Measurements from ENCODE around the gene ARMC12. TPM values are rescaled to one million over a fixed set of nuclear protein-coding genes. Genes with fewer than 3 reads are reported as not detected.

ARMC12 gene
- total and polyA plus RNA-seq, 4 experiments from 2014 or later: 0.28 to 1.3 (median 0.69) TPM; not detected in 1

DNA sequence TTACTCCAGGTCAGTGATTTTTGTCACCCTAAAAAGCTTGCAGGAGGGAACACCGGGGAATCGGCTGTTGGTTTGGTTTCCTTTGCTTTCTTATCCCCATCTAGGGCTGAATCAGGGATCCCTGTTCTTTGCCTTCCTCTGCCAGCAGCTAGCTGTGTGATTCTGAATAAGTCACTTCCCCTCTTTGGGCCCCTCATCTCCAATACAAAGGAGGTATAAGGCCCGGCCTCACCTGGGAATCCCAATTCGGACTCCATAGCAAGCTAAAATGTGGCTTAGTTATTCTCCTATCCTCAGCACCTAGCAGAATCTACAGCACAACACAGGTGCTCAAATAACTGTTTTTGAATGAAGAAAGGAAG is 18.5 kb upstream of the ARMC12 start:
- Mint-ChIP-seq H3K27ac (peak overlapping the region; percentile 60 to 86 (median 81)), H3K4me3 (peak overlapping the region in 7 of 8 donors; percentile 36 to 83 (median 62)), H3K27me3 (no peaks in the 10 kb centered on the region), H3K36me3 (no peaks in the 10 kb centered on the region), H3K4me1 (peaks cover 54 to 79% (median 57%) of the 10 kb centered on the region in 4 donors), H3K9me3 (peaks cover 0 to 4% (median 0%) of the 10 kb centered on the region in 8 donors)
- DNase-seq: no peak
- ChIA-PET POLR2A (ENCODE audit: partially characterized antibody) (interaction anchor here (1.2 to 6.4 kb wide), 5 partner anchors 9 to 117 kb away, joined by 3 to 69 read pairs (median 4); no protein-coding TSS in a partner anchor), CTCF (ENCODE audit: partially characterized antibody) (interaction anchor here (1.2 to 4.0 kb wide), 3 partner anchors 8 to 44 kb away, joined by 3 to 27 read pairs (median 5); partner anchors contain the start of gene ARMC12)
- intact Hi-C loops (cut with micrococcal nuclease): no loop called here
- H3K4me3 ChIP-seq (ENCODE audit: low read length in 2 of 2): no peak overlapping the region
- H3K27ac ChIP-seq (ENCODE audit: low read depth, low read length): peak overlapping the region; percentile 13
- H3K36me3 ChIP-seq (ENCODE audit: insufficient read depth, low read length): no peaks in the 10 kb centered on the region
- H3K27me3 ChIP-seq (ENCODE audit: insufficient read depth, low read length): no peaks in the 10 kb centered on the region
- H3K4me1 ChIP-seq (ENCODE audit: insufficient read depth, low read length): peaks cover 48% of the 10 kb centered on the region
- no peaks in the 10 kb centered on the region for H3K9me3 ChIP-seq (ENCODE audit: control insufficient read depth in 1 of 2, low read length in 2 of 2)

DNA sequence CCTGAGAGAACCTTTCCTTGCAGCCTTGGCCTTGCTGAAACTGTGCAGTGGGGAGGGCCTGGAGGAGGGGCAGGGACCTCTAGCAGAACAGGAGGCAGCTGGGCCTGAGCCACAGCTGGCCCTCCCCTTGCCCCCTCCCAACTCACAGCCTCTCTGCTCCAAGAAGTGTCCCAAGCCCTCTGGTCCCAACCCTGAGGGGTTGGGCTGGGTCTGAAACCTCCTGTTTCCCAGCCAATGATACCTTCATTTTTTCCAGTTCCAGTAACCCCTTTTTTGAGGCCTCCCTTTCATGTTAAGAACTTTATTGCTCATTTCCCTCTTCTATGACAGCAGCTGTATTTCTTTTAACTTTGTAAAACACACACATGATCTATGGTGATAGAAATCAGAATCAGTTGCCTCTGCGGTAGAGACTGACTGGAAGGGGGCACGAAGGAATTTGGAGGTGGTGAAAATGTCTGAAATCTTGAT is 17.9 kb upstream of the ARMC12 start:
- H3K9me3 Mint-ChIP-seq: peaks cover 0 to 4% (median 0%) of the 10 kb centered on the region in 8 donors
- H3K4me1 Mint-ChIP-seq: peaks cover 54 to 80% (median 61%) of the 10 kb centered on the region in 4 donors
- Histone ChIP-seq H3K27me3 (ENCODE audit: insufficient read depth, low read length) (no peaks in the 10 kb centered on the region), H3K4me1 (ENCODE audit: insufficient read depth, low read length) (peaks cover 52% of the 10 kb centered on the region), H3K27ac (ENCODE audit: low read depth, low read length) (peak overlapping the region; percentile 13), H3K9me3 (ENCODE audit: control insufficient read depth in 1 of 2, low read length in 2 of 2) (no peaks in the 10 kb centered on the region), H3K4me3 (ENCODE audit: low read length in 2 of 2) (no peak overlapping the region), H3K36me3 (ENCODE audit: insufficient read depth, low read length) (no peaks in the 10 kb centered on the region)
- no peaks in the 10 kb centered on the region for H3K27me3 Mint-ChIP-seq
- POLR2A ChIA-PET (ENCODE audit: partially characterized antibody): interaction anchor here (1.2 to 6.4 kb wide), 5 partner anchors 9 to 118 kb away, joined by 3 to 69 read pairs (median 5); no protein-coding TSS in a partner anchor
- H3K27ac Mint-ChIP-seq: peak overlapping the region; percentile 60 to 86 (median 81)
- intact Hi-C loops (cut with micrococcal nuclease): no loop called here
- CTCF ChIA-PET (ENCODE audit: partially characterized antibody): interaction anchor here (1.5 to 4.0 kb wide), 2 partner anchors 8 to 18 kb away, joined by 4 to 27 read pairs; partner anchors contain the start of gene ARMC12
- DNase-seq: no peak
- no peaks in the 10 kb centered on the region for H3K36me3 Mint-ChIP-seq
- H3K4me3 Mint-ChIP-seq: peak overlapping the region; percentile 2 to 83 (median 54)

DNA sequence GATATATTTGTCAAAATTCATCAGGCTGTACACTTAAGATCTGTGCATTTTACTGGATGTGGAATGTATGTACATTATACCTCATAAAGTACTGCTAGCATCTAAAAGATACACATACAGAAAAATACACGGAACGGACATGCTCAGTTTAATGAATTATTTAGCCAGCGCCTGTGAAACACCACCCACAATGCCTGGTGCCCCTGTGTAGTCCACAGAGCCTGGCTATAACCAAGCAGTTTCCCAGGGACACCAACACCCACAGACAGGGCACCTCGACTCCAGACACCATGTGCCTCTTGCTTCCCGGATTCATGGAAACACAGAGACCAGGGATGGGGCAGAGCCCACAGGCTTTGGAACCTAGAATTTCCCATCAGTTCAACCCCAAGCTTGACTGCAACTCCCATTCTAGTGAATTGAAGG is 17.4 kb upstream of the ARMC12 start:
- no peak overlapping the region for H3K27ac ChIP-seq (ENCODE audit: low read depth, low read length)
- no peaks in the 10 kb centered on the region for H3K27me3 ChIP-seq (ENCODE audit: insufficient read depth, low read length)
- H3K9me3 Mint-ChIP-seq: peaks cover 0 to 4% (median 0%) of the 10 kb centered on the region in 8 donors
- no peak for DNase-seq
- H3K4me1 ChIP-seq (ENCODE audit: insufficient read depth, low read length): peaks cover 57% of the 10 kb centered on the region
- H3K36me3 ChIP-seq (ENCODE audit: insufficient read depth, low read length): no peaks in the 10 kb centered on the region
- no peaks in the 10 kb centered on the region for H3K27me3 Mint-ChIP-seq
- no peak overlapping the region for H3K4me3 ChIP-seq (ENCODE audit: low read length in 2 of 2)
- H3K36me3 Mint-ChIP-seq: no peaks in the 10 kb centered on the region
- CTCF ChIA-PET (ENCODE audit: partially characterized antibody): interaction anchor here (1.5 to 4.0 kb wide), 2 partner anchors 9 to 18 kb away, joined by 4 to 27 read pairs; partner anchors contain the start of gene ARMC12
- intact Hi-C loops (cut with micrococcal nuclease): no loop called here
- peak overlapping the region; percentile 60 to 86 (median 81) for H3K27ac Mint-ChIP-seq
- POLR2A ChIA-PET (ENCODE audit: partially characterized antibody): interaction anchor here (0.5 to 6.4 kb wide), 5 partner anchors 10 to 115 kb away, joined by 3 to 69 read pairs (median 4); partner anchors contain the start of genes ARMC12 and FKBP5
- H3K4me1 Mint-ChIP-seq: peaks cover 57 to 85% (median 66%) of the 10 kb centered on the region in 4 donors
- no peaks in the 10 kb centered on the region for H3K9me3 ChIP-seq (ENCODE audit: control insufficient read depth in 1 of 2, low read length in 2 of 2)
- H3K4me3 Mint-ChIP-seq: peak overlapping the region; percentile 17 to 83 (median 54)

DNA sequence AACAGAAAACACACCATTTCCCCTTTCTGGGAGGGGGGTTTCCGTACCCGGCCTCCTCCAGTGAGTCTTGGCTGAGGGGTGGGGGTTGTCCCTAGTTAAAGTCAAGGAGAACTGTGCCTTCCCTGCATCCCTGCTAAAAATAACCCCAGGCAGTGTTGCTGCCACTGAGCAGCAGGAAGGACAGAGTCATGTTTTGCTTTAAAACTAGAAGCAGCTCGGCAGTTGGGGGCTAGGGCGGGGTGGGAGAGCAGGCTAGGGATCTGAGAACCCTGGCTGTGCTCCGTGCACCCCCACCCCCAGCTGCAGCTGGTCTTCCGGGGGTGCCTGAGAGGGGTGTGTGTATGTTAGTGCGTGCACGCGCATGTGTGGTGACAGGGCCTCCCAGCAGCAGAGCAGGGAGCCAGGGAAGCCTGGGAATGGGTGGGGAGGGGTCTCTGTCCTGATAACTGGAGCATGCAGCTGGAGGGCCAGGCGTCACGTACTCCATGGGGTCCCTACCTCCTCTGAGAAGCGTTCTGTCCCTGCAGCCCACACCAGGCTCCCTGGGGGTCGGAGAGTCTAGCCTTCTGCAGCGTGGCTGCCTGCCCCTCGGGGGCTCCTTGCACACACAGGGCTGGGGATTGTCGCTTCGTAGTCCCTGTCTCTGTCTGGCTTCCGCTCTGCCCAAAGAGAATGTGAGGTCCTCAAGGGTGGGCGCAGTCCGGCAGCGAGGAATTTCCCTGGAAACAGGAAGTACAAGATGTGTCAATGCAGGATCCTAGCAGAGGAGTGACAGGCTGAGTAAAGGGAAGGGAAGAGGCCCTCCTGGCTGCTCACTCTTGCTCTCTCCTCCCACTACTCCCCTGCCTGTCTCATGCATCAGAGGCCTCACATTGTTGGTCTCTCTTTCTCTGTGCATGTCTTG is 16.8 kb upstream of the ARMC12 start:
- peak overlapping the region; percentile 73 to 86 (median 79) for H3K27ac Mint-ChIP-seq
- H3K4me1 ChIP-seq (ENCODE audit: insufficient read depth, low read length): peaks cover 63% of the 10 kb centered on the region

DNA sequence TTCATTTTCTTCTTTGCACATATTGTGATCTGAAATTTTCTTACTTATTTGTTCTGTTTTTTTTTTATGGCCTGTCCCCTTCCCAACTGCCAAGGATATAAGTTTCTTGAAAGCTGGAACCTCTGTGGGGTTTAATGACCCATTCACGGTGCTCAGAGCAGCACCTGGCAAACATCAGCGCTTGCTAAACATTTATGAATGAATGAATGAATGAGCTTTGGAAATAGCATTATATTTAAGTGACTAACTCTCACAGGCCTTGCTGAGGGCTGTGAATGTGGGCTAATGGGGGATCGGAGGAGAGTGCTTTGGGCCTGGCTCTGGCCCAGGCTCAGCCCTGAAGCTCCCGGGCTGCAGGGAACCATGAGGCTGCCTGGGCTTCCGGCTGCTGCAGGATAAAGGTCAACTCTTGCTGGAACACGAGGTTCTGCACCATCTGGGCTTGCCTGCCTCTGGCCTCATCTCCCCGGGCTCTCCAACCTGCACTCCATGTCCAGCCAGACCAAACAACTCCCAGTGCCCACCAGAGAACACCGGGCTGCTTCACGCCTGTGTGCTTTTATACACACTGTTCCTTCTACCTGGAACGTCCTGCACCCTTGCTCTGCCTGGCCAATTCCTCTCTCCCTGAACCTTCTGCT is 14.6 kb upstream of the ARMC12 start:
- intact Hi-C loops (cut with micrococcal nuclease): no loop called here
- no peaks in the 10 kb centered on the region for H3K27me3 Mint-ChIP-seq
- H3K27me3 ChIP-seq (ENCODE audit: insufficient read depth, low read length): no peaks in the 10 kb centered on the region
- DNase-seq: no peak
- ChIA-PET CTCF (ENCODE audit: partially characterized antibody) (interaction anchor here (0.9 to 2.1 kb wide), 3 partner anchors 14 to 98 kb away, joined by 3 to 7 read pairs (median 3); no protein-coding TSS in a partner anchor), POLR2A (ENCODE audit: partially characterized antibody) (interaction anchor here (6.4 to 9.6 kb wide), 2 partner anchors 7 to 36 kb away, joined by 69 to 141 read pairs; partner anchors contain the start of gene FKBP5)
- H3K4me1 Mint-ChIP-seq: peaks cover 68 to 93% (median 79%) of the 10 kb centered on the region in 4 donors
- H3K4me3 ChIP-seq (ENCODE audit: low read length in 2 of 2): no peak overlapping the region
- no peaks in the 10 kb centered on the region for H3K36me3 ChIP-seq (ENCODE audit: insufficient read depth, low read length)
- peak overlapping the region in 5 of 7 donors; percentile 4 to 85 (median 51) for H3K27ac Mint-ChIP-seq
- no peak overlapping the region for H3K27ac ChIP-seq (ENCODE audit: low read depth, low read length)
- H3K4me1 ChIP-seq (ENCODE audit: insufficient read depth, low read length): peaks cover 77% of the 10 kb centered on the region
- H3K9me3 ChIP-seq (ENCODE audit: control insufficient read depth in 1 of 2, low read length in 2 of 2): no peaks in the 10 kb centered on the region
- no peak overlapping the region for H3K4me3 Mint-ChIP-seq
- peaks cover 0 to 2% of the 10 kb centered on the region in 2 donors for H3K36me3 Mint-ChIP-seq
- peaks cover 0 to 1% (median 0%) of the 10 kb centered on the region in 8 donors for H3K9me3 Mint-ChIP-seq

More for the DNA sequence above, 16.8 kb upstream of the ARMC12 start:
- intact Hi-C loops (cut with micrococcal nuclease): no loop called here
- ChIA-PET CTCF (ENCODE audit: partially characterized antibody) (interaction anchor here (1.5 to 4.0 kb wide), 3 partner anchors 9 to 17 kb away, joined by 4 to 27 read pairs (median 7); partner anchors contain the start of gene ARMC12), POLR2A (ENCODE audit: partially characterized antibody) (interaction anchor here (0.5 to 6.4 kb wide), 5 partner anchors 9 to 115 kb away, joined by 3 to 69 read pairs (median 4); partner anchors contain the start of genes ARMC12 and FKBP5)
- Histone ChIP-seq H3K27me3 (ENCODE audit: insufficient read depth, low read length) (no peaks in the 10 kb centered on the region), H3K27ac (ENCODE audit: low read depth, low read length) (no peak overlapping the region), H3K36me3 (ENCODE audit: insufficient read depth, low read length) (no peaks in the 10 kb centered on the region), H3K4me3 (ENCODE audit: low read length in 2 of 2) (peak overlapping the region in 1 of 2 donors; percentile 5), H3K9me3 (ENCODE audit: control insufficient read depth in 1 of 2, low read length in 2 of 2) (no peaks in the 10 kb centered on the region)
- no peaks in the 10 kb centered on the region for H3K27me3 Mint-ChIP-seq
- H3K36me3 Mint-ChIP-seq: no peaks in the 10 kb centered on the region
- peaks cover 0 to 4% (median 0%) of the 10 kb centered on the region in 8 donors for H3K9me3 Mint-ChIP-seq
- DNase-seq: no peak
- H3K4me3 Mint-ChIP-seq: peak overlapping the region; percentile 31 to 83 (median 54)
- peaks cover 61 to 91% (median 72%) of the 10 kb centered on the region in 4 donors for H3K4me1 Mint-ChIP-seq

DNA sequence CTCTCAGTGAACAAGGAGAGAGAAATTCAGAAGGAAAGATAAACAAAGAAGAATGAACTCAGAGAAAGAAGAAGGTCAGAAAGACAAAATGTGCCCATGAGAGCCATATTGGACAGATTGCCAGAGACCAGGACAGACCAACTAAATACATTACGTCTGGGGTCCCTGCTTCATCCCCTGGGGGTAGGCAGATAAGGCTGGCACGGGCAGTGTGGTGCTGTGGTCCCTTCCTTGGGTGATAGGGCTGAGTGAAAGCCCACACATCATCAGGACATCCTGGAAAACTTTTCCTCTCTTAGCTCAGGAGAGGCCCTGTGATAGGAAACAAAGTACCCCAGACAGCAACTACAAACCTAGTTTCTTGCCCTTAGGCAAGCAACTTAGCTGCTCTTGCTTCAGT is 13.2 kb upstream of the ARMC12 start:
- Histone ChIP-seq H3K4me1 (ENCODE audit: insufficient read depth, low read length) (peaks cover 75% of the 10 kb centered on the region), H3K36me3 (ENCODE audit: insufficient read depth, low read length) (no peaks in the 10 kb centered on the region), H3K27me3 (ENCODE audit: insufficient read depth, low read length) (no peaks in the 10 kb centered on the region), H3K27ac (ENCODE audit: low read depth, low read length) (no peak overlapping the region), H3K9me3 (ENCODE audit: control insufficient read depth in 1 of 2, low read length in 2 of 2) (no peaks in the 10 kb centered on the region), H3K4me3 (ENCODE audit: low read length in 2 of 2) (no peak overlapping the region)
- Mint-ChIP-seq H3K4me3 (no peak overlapping the region), H3K36me3 (peaks cover 0 to 4% of the 10 kb centered on the region in 2 donors), H3K4me1 (peaks cover 62 to 89% (median 75%) of the 10 kb centered on the region in 4 donors), H3K9me3 (peaks cover 0 to 1% (median 0%) of the 10 kb centered on the region in 8 donors), H3K27ac (peak overlapping the region; percentile 1 to 95 (median 71)), H3K27me3 (no peaks in the 10 kb centered on the region)
- POLR2A ChIA-PET (ENCODE audit: partially characterized antibody): interaction anchor here (7.1 to 9.6 kb wide), 2 partner anchors 37 to 101 kb away, joined by 41 to 141 read pairs; partner anchors contain the start of gene FKBP5
- CTCF ChIA-PET (ENCODE audit: partially characterized antibody): interaction anchor here (1.1 to 6.0 kb wide), 2 partner anchors 13 to 99 kb away, joined by 7 to 31 read pairs; partner anchors contain the start of gene ARMC12
- intact Hi-C loops (cut with micrococcal nuclease): no loop called here
- no peak for DNase-seq
